Activated CD8-positive, alpha-beta memory T cell treated with anti-CD3 and anti-CD28 coated beads for 48 hours (primary cell): ENCODE data around the gene CASZ1.

Source experiments
- DNase-seq, 3 experiments: peaks; one replicate each; pipeline ENCODE4 v3.0.0-alpha.2; 2020; ENCODE audit warnings: low read depth in 2 of 3, low spot score in 2 of 3

The CASZ1 gene

GRCh38 chr1:10794724-10795275 is 1.6 kb downstream of the CASZ1 start:
- no peak for DNase-seq

- DNase-seq = no peak
Measured at GRCh38 chr1:10793129-10793651, 3.3 kb downstream of the CASZ1 start.

- no peak for DNase-seq
Measured at GRCh38 chr1:10791105-10791951, 5.1 kb downstream of the CASZ1 start.

GRCh38 chr1:10789803-10790702 is 6.4 kb downstream of the CASZ1 start:
- no peak for DNase-seq

- DNase-seq = no peak
Measured at GRCh38 chr1:10789047-10789791, 7.2 kb downstream of the CASZ1 start.

GRCh38 chr1:10788592-10789006 is 7.8 kb downstream of the CASZ1 start:
- no peak for DNase-seq

GRCh38 chr1:10787286-10787685 is 9.2 kb downstream of the CASZ1 start:
- DNase-seq = no peak

- DNase-seq = no peak
Measured at GRCh38 chr1:10785728-10786638, 10.5 kb downstream of the CASZ1 start.

- no peak for DNase-seq
Measured at GRCh38 chr1:10784998-10785727, 11.3 kb downstream of the CASZ1 start.

GRCh38 chr1:10782491-10783244 is 13.8 kb downstream of the CASZ1 start:
- DNase-seq = no peak

- DNase-seq = no peak
Measured at GRCh38 chr1:10781137-10781536, 15.3 kb downstream of the CASZ1 start.

- DNase-seq = no peak
Measured at GRCh38 chr1:10779841-10780240, 16.6 kb downstream of the CASZ1 start.

GRCh38 chr1:10779201-10779600 is 17.2 kb downstream of the CASZ1 start:
- no peak for DNase-seq

- no peak for DNase-seq
Measured at GRCh38 chr1:10778640-10779039, 17.8 kb downstream of the CASZ1 start.

GRCh38 chr1:10777749-10778574 is 18.5 kb downstream of the CASZ1 start:
- DNase-seq = no peak

- DNase-seq = no peak
Measured at GRCh38 chr1:10776190-10776905, 20.1 kb downstream of the CASZ1 start.

- DNase-seq = no peak
Measured at GRCh38 chr1:10775763-10776162, 20.7 kb downstream of the CASZ1 start.
